ENCODE results near the gene ZNF710.

ZNF710 gene

GRCh38 chr15:90091156-90091931, 90.2 kb downstream of the ZNF710 start:
- no peak for DNase-seq (ENCODE audit: low read depth)
- TF ChIP-seq CTCF (IDR thresholded peaks at IDR 0.05; ENCODE audit: insufficient read depth, low read depth, low read length, missing control alignments), result no peak
- no peak overlapping the region for H3K4me3 ChIP-seq (ENCODE audit: low read length)

- TF ChIP-seq CTCF (IDR thresholded peaks at IDR 0.05; ENCODE audit: insufficient read depth, low read depth, low read length, missing control alignments), result no peak
- peak; percentile 29 for DNase-seq (ENCODE audit: low read depth)
- H3K4me3 ChIP-seq (ENCODE audit: low read length), result no peak overlapping the region
These were observed 94.4 kb downstream of the ZNF710 start for GRCh38 chr15:90095521-90095959.

- no peak for DNase-seq (ENCODE audit: low read depth)
- no peak for TF ChIP-seq CTCF (IDR thresholded peaks at IDR 0.05; ENCODE audit: insufficient read depth, low read depth, low read length, missing control alignments)
- H3K4me3 ChIP-seq (ENCODE audit: low read length), result no peak overlapping the region
These were observed 96.4 kb downstream of the ZNF710 start for GRCh38 chr15:90097475-90097874.

GRCh38 chr15:90099072-90099867, 98.1 kb downstream of the ZNF710 start:
- DNase-seq (ENCODE audit: low read depth), result no peak
- no peak overlapping the region for H3K4me3 ChIP-seq (ENCODE audit: low read length)
- TF ChIP-seq CTCF (IDR thresholded peaks at IDR 0.05; ENCODE audit: insufficient read depth, low read depth, low read length, missing control alignments), result no peak

- no peak overlapping the region for H3K4me3 ChIP-seq (ENCODE audit: low read length)
- TF ChIP-seq CTCF (IDR thresholded peaks at IDR 0.05; ENCODE audit: insufficient read depth, low read depth, low read length, missing control alignments), result no peak
- no peak for DNase-seq (ENCODE audit: low read depth)
These were observed 99.0 kb downstream of the ZNF710 start for GRCh38 chr15:90099868-90100831.

GRCh38 chr15:90101130-90101968, 100.2 kb downstream of the ZNF710 start:
- no peak for DNase-seq (ENCODE audit: low read depth)
- TF ChIP-seq CTCF (IDR thresholded peaks at IDR 0.05; ENCODE audit: insufficient read depth, low read depth, low read length, missing control alignments), result no peak
- H3K4me3 ChIP-seq (ENCODE audit: low read length), result peak overlapping the region; percentile 54
